Right ventricle myocardium superior (tissue), 1 donor: ENCODE measurements around the gene CPNE2. TPM values are rescaled to one million over a fixed set of nuclear protein-coding genes. Genes with fewer than 3 reads are reported as not detected.
"Not testable (repeated sequence)": the region's sequence is repeated elsewhere in the genome, so short reads cannot be mapped to it uniquely, and the experiment has no call there.

ENCODE experiments used
- ATAC-seq: fragments of 200-7000 bp; cut with Tn5 transposase; one replicate; pipeline ENCODE4 v1.9.1; 2020; ENCODE audit warnings: mild to moderate bottlenecking; ENCODE audit not compliant: poor library complexity
- DNase-seq: peaks from one replicate; pipeline ENCODE4 v3.0.0-alpha.2; 2020
- intact Hi-C: fragments of 100-400 bp; cut with DNase I; formaldehyde crosslinking; loops from one replicate; pipeline ENCODE4 v1.11.2; 2022
- total RNA-seq: library from RNA; stranded (reverse); fragmentation: NEBNext Ultra II Directional; extraction: Animal tissue kit (Norgen Biotek cat#: 25700); gene quantifications from one replicate; pipeline ENCODE4 v1.2.1, GENCODE V29; 2021
- donor health status: DM: no; HTN: yes; CAD: no; lungs with severe emphysema.

Gene CPNE2
- total RNA-seq, 1 donor from 2014 or later: 13.3 TPM

DNA sequence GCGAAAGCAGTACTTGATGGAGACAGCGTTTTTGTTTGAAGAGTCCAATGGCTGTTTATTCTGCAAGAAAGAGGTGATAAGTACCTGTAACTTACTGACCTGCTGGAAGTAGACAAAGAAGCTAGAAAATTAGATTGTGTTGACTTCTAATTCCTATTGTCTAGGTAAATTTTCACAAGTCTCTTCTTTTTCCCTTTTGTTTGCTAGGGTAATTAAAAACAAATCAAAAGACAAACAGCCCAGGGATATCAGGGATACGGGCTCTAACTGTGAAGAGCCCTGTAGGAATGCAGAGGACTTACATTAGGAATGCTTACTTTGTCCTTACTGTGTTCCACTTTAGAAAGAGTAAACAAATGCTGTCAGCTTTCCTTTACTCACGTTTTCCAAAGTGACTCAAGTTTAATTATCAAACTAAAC is 86.4 kb downstream of the CPNE2 start:
- no peak for DNase-seq
- no peak for ATAC-seq
- intact Hi-C loops: no loop called here

GRCh38 chr16:57179215-57179828 is 86.9 kb downstream of the CPNE2 start:
- intact Hi-C loops: no loop called here
- ATAC-seq: no peak
- no peak for DNase-seq

DNA sequence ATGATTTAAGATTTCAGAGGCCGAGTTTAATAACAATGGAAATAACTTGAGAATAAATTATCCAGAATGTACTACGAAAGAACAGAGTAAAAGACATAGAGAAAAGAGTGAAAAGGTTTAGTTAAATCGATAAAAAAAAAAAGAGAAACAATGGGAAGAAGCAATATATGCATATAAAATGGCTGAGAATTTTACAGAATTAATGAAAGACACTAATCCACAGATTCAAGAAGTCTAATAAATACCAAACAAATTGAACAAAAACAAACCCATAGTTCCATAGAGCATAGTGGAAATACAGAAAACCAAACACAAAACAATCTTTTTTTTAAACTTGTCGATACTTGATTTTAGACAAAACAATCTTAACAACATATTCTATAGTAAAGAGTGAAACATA is 91.7 kb downstream of the CPNE2 start:
- DNase-seq (no peak), ATAC-seq (no peak)
- intact Hi-C loops: no loop called here

DNA sequence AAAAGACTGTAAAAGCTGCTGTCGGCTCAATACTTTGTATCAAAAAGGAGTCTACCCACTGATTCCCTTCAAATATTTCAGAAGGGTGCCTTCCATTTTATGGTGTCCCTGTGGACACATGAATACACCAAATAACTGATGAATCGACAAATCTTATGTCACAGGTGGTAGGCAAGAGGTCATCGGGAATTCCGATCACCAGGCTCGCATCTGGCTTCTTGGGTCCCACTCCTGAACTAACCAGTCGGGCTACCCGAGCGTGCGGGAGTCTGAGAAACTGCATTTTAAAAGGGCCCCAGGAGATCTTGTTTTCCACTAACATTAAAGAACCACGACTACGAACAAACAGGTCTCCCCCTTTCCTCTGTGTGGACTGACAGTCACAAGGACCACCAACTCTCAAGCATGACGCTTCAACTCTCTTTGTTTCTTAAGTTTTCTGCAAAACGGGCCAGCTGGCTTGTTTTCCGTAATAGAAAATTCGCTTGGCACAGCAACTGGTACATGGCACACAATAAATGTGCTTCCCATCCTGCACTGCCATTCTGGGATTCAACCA is 92.6 kb downstream of the CPNE2 start:
- DNase-seq (no peak), ATAC-seq (no peak)
- intact Hi-C loops: no loop called here

- peak; percentile 61 for DNase-seq
- intact Hi-C loops: no loop called here
- ATAC-seq: peak; percentile 23
Observed at GRCh38 chr16:57185446-57185944, 93.1 kb downstream of the CPNE2 start.

DNA sequence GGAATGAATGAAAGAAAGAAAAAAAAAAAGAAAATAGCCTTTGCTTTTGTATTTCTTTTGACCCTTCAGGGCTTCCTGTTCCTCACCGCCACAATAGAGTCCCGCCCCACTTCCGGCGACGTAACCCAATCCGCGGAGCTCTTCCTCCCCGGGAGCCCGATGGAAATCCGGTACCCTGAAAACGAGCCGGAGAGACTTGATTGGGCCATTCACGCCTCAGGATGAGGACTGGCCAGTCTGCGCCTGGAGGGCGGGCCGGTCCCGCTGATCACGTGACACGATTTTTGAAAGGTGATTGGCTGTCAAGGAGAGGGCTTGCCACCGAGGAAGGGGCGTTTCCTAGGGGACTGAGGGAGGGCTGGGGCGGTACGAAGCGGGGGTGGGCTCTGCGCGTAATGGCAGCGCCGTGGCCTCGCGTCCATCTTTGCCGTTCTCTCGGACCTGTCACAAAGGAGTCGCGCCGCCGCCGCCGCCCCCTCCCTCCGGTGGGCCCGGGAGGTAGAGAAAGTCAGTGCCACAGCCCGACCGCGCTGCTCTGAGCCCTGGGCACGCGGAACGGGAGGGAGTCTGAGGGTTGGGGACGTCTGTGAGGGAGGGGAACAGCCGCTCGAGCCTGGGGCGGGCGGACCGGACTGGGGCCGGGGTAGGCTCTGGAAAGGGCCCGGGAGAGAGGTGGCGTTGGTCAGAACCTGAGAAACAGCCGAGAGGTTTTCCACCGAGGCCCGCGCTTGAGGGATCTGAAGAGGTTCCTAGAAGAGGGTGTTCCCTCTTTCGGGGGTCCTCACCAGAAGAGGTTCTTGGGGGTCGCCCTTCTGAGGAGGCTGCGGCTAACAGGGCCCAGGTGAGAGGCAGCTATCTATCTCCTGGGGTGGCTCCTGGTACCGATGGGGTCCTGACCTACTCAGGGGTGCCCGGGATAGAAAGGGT is 93.8 kb downstream of the CPNE2 start, which contains the start of the genes PSME3IP1 and RSPRY1:
TSS of gene PSME3IP1 (minus strand) at position 95 of the 927 bp plus-strand sequence. CDS start 12,185 bp downstream, outside the sequence.
TSS of gene RSPRY1 (plus strand) at position 385 of the 927 bp plus-strand sequence. CDS start 18,330 bp downstream, outside the sequence.
- DNase-seq: peak; percentile 98
- peak; percentile 97 for ATAC-seq
- intact Hi-C loops: no loop called here

GRCh38 chr16:57186872-57187854 is 94.8 kb downstream of the CPNE2 start:
- intact Hi-C loops: no loop called here
- DNase-seq (peak; percentile 38), ATAC-seq (peak; percentile 9)

DNA sequence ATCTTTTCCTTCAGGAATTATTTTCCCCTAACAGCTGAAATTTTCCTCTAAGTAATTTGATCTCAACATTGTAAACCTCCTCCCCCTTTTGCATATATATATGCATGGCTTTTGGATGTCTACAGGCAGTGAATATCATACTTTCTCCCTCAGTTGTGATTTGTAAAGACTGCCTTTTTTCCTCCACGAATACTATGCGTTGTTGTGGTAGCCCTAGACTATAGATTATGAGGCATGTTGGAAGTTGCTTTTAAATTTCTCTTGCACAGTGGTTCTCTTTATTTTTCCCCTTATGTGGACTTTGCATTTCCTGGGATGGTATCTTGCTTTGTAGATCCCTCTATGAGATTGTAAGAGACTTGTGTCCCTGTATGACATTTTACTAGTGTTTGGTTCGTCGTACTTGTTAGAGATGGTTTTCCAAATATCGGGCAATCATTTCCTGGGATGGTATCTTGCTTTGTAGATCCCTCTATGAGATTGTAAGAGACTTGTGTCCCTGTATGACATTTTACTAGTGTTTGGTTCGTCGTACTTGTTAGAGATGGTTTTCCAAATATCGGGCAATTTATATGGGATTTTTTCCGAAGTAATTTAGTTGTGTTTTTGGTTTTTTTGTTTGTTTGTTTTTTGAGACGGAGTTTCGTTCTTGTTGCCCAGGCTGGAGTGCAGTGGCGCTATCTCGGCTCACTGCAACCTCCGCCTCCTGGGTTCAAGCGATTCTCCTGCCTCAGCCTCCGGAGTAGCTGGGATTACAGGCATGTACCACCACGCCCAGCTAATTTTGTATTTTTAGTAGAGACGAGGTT is 95.7 kb downstream of the CPNE2 start:
- DNase-seq, intact Hi-C loops, ATAC-seq: not testable (repeated sequence)

DNA sequence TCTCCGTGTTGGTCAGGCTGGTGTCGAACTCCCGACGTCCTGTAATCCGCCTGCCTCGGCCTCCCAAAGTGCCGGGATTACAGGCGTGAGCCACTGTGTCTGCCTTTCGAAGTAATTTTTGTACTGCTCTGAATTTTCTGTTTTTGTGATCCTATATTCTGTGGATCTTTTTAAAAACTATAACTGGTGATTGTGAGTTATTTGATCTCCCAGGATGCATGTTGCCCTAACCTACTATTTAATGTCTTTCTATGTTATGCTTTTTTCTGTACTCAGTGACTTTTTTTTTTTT is 96.3 kb downstream of the CPNE2 start:
- no peak for ATAC-seq
- no peak for DNase-seq
- intact Hi-C loops: no loop called here

DNA sequence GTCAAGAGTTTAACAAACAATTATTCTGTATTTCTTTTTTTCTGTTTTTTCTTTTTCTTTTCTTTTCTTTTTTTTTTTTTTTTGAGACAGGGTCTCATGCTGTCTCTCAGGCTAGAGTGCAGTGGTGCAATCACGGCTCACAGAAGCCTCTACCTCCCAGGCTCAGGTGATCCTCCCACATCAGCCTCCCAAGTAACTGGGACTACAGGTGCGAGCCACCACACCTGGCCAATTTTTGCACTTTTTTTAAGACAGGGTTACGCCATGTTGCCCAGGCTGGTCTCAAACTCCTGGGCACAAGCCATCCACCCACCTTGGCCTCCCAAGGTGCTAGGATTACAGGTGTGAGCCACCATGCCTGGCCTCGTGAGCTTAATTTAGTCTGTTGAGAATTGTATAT is 97.1 kb downstream of the CPNE2 start:
- intact Hi-C loops: not testable (repeated sequence)

DNA sequence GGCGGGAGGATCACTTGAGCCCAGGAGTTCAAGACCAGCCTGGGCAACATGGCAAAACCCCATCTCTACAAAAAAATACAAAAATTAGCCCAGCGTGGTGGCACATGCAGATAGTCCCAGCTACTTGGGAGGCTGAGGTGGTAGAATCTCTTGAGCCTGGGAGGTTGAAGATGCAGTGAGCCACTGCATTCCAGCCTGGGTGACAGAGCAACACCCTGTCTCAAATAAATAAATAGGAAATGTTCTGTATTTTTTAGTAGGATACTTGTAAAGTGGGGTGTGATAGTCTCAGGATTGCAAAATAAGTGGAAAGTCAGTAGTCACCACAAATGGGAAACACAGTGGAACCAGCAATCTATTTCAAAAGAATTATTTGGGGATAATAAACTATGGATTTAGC is 97.8 kb downstream of the CPNE2 start:
- ATAC-seq (no peak), DNase-seq (no peak)

More for the DNA sequence above, 97.1 kb downstream of the CPNE2 start:
- not testable (repeated sequence) for ATAC-seq, DNase-seq

GRCh38 chr16:57191056-57191571 is 98.7 kb downstream of the CPNE2 start:
- intact Hi-C loops: no loop called here
- no peak for ATAC-seq
- no peak for DNase-seq

More for the DNA sequence above, 97.8 kb downstream of the CPNE2 start:
- intact Hi-C loops: no loop called here

- DNase-seq: no peak
- ATAC-seq: no peak
- intact Hi-C loops: no loop called here
Observed at GRCh38 chr16:57192146-57192545, 99.8 kb downstream of the CPNE2 start.

GRCh38 chr16:57192720-57193486 is 100.5 kb downstream of the CPNE2 start:
- intact Hi-C loops: no loop called here
- DNase-seq: no peak
- ATAC-seq: no peak

- intact Hi-C loops: no loop called here
- DNase-seq: no peak
- no peak for ATAC-seq
Observed at GRCh38 chr16:57194512-57194911, 102.1 kb downstream of the CPNE2 start.

DNA sequence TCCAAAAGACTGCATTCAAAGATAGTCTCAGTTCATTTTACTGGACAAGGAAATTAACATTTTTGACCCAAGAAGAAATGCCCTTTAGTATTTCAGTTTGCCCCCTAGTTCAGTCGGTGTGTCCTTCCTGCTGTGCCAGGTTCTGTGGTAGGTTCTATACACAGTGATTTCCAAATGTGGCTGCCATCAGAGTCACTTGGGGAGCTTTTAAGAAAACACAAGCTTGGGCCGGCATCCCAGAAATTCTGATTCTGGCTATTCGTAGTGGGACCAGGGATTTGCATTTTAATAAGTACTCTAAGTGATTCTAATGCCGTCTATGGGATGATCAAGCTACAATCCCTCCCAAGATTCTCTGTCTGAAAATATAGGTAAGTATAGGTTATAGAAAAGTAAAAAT is 103.9 kb downstream of the CPNE2 start:
- no peak for DNase-seq
- ATAC-seq: peak; percentile 49
- intact Hi-C loops: no loop called here

- intact Hi-C loops: no loop called here
- no peak for ATAC-seq
- no peak for DNase-seq
Observed at GRCh38 chr16:57196753-57197152, 104.4 kb downstream of the CPNE2 start.
